ENCODE data around the gene DYSF.
A peak's percentile ranks its signal among the peaks of the same experiment; 100 is the strongest.

DYSF gene

GRCh38 chr2:71609029-71609428 lies 155.7 kb downstream of the DYSF start:
- peak overlapping the region; percentile 34 for H3K4me2 ChIP-seq (ENCODE audit: low read depth, low read length, poor library complexity, severe bottlenecking)
- H3K79me2 ChIP-seq (ENCODE audit: insufficient read depth, low read length): no peaks in the 10 kb centered on the region
- no peaks in the 10 kb centered on the region for H3K27me3 ChIP-seq (ENCODE audit: insufficient read depth, low read length, poor library complexity, severe bottlenecking)
- no peak overlapping the region for H2AFZ ChIP-seq (ENCODE audit: low read length)
- no peak overlapping the region for H3K4me3 ChIP-seq (ENCODE audit: low read length, poor library complexity, severe bottlenecking)
- H3K36me3 ChIP-seq (ENCODE audit: insufficient read depth, low read length): no peaks in the 10 kb centered on the region
- H3K4me1 ChIP-seq (ENCODE audit: insufficient read depth, low read length, poor library complexity, severe bottlenecking): peaks cover 48% of the 10 kb centered on the region
- H4K20me1 ChIP-seq (ENCODE audit: insufficient read depth, low read length, poor library complexity, severe bottlenecking): no peaks in the 10 kb centered on the region
- H3F3A ChIP-seq (ENCODE audit: low read depth): 0 out of 2 replicates have a peak, but pooled peaks cover 3% of the 10 kb centered on the region
- H3K9me3 ChIP-seq (ENCODE audit: insufficient read depth, low read depth, low read length): no peaks in the 10 kb centered on the region
- H3K9me2 ChIP-seq (replicated peaks; ENCODE audit: low read depth, low read length): no peaks in the 10 kb centered on the region
- H3K9ac ChIP-seq (ENCODE audit: low read depth, low read length, poor library complexity, severe bottlenecking): no peak overlapping the region
- TF ChIP-seq CTCF (conservative IDR thresholded peaks at IDR 0.05; ENCODE audit: low read length) (no peak), EZH2phosphoT487 (IDR thresholded peaks at IDR 0.05; ENCODE audit: borderline replicate concordance) (no peak)

- Histone ChIP-seq H3F3A (ENCODE audit: low read depth) (0 out of 2 replicates have a peak, but pooled peaks cover 3% of the 10 kb centered on the region), H3K9ac (ENCODE audit: low read depth, low read length, poor library complexity, severe bottlenecking) (no peak overlapping the region), H3K4me2 (ENCODE audit: low read depth, low read length, poor library complexity, severe bottlenecking) (peak overlapping the region; percentile 34), H3K4me1 (ENCODE audit: insufficient read depth, low read length, poor library complexity, severe bottlenecking) (peaks cover 47% of the 10 kb centered on the region), H2AFZ (ENCODE audit: low read length) (no peak overlapping the region), H4K20me1 (ENCODE audit: insufficient read depth, low read length, poor library complexity, severe bottlenecking) (no peaks in the 10 kb centered on the region), H3K4me3 (ENCODE audit: low read length, poor library complexity, severe bottlenecking) (no peak overlapping the region), H3K36me3 (ENCODE audit: insufficient read depth, low read length) (no peaks in the 10 kb centered on the region), H3K27me3 (ENCODE audit: insufficient read depth, low read length, poor library complexity, severe bottlenecking) (no peaks in the 10 kb centered on the region), H3K9me3 (ENCODE audit: insufficient read depth, low read depth, low read length) (no peaks in the 10 kb centered on the region), H3K9me2 (replicated peaks; ENCODE audit: low read depth, low read length) (no peaks in the 10 kb centered on the region), H3K79me2 (ENCODE audit: insufficient read depth, low read length) (no peaks in the 10 kb centered on the region)
- no peak for TF ChIP-seq EZH2phosphoT487 (IDR thresholded peaks at IDR 0.05; ENCODE audit: borderline replicate concordance)
- no peak for TF ChIP-seq CTCF (conservative IDR thresholded peaks at IDR 0.05; ENCODE audit: low read length)
Measured at GRCh38 chr2:71609441-71609840, 156.1 kb downstream of the DYSF start.

GRCh38 chr2:71609958-71610357 lies 156.6 kb downstream of the DYSF start:
- H3K4me3 ChIP-seq (ENCODE audit: low read length, poor library complexity, severe bottlenecking): no peak overlapping the region
- no peaks in the 10 kb centered on the region for H3K79me2 ChIP-seq (ENCODE audit: insufficient read depth, low read length)
- H3K9ac ChIP-seq (ENCODE audit: low read depth, low read length, poor library complexity, severe bottlenecking): no peak overlapping the region
- H3K36me3 ChIP-seq (ENCODE audit: insufficient read depth, low read length): no peaks in the 10 kb centered on the region
- no peaks in the 10 kb centered on the region for H4K20me1 ChIP-seq (ENCODE audit: insufficient read depth, low read length, poor library complexity, severe bottlenecking)
- no peaks in the 10 kb centered on the region for H3K27me3 ChIP-seq (ENCODE audit: insufficient read depth, low read length, poor library complexity, severe bottlenecking)
- 0 out of 2 replicates have a peak, but pooled peaks cover 3% of the 10 kb centered on the region for H3F3A ChIP-seq (ENCODE audit: low read depth)
- peak overlapping the region; percentile 34 for H3K4me2 ChIP-seq (ENCODE audit: low read depth, low read length, poor library complexity, severe bottlenecking)
- peaks cover 42% of the 10 kb centered on the region for H3K4me1 ChIP-seq (ENCODE audit: insufficient read depth, low read length, poor library complexity, severe bottlenecking)
- H2AFZ ChIP-seq (ENCODE audit: low read length): no peak overlapping the region
- TF ChIP-seq CTCF (conservative IDR thresholded peaks at IDR 0.05; ENCODE audit: low read length): peak; percentile 58
- no peak for TF ChIP-seq EZH2phosphoT487 (IDR thresholded peaks at IDR 0.05; ENCODE audit: borderline replicate concordance)
- no peaks in the 10 kb centered on the region for H3K9me3 ChIP-seq (ENCODE audit: insufficient read depth, low read depth, low read length)
- H3K9me2 ChIP-seq (replicated peaks; ENCODE audit: low read depth, low read length): no peaks in the 10 kb centered on the region
